HT1080 (cell line): ENCODE data around the gene RSAD2. TPM values are rescaled to one million over a fixed set of nuclear protein-coding genes. Genes with fewer than 3 reads are reported as not detected.
A peak's percentile ranks its signal among the peaks of the same experiment; 100 is the strongest.
"Not testable (repeated sequence)": the region's sequence is repeated elsewhere in the genome, so short reads cannot be mapped to it uniquely, and the experiment has no call there.

Experiments used
- DNase-seq: peaks from one replicate; pipeline ENCODE4 v3.0.0-alpha.2; 2015; ENCODE audit warnings: low read depth
- total RNA-seq: library from RNA; depleted of rRNA; stranded (reverse); fragments of >200 nt; shearing (Covaris generic); gene quantifications from 2 replicates; pipeline ENCODE4 v1.2.3, GENCODE V29; 2014

The RSAD2 gene
- total RNA-seq, 1 experiment from 2014 or later: not detected

- DNase-seq: no peak
Observed at GRCh38 chr2:6864231-6864754, 13.3 kb upstream of the RSAD2 start.

DNA sequence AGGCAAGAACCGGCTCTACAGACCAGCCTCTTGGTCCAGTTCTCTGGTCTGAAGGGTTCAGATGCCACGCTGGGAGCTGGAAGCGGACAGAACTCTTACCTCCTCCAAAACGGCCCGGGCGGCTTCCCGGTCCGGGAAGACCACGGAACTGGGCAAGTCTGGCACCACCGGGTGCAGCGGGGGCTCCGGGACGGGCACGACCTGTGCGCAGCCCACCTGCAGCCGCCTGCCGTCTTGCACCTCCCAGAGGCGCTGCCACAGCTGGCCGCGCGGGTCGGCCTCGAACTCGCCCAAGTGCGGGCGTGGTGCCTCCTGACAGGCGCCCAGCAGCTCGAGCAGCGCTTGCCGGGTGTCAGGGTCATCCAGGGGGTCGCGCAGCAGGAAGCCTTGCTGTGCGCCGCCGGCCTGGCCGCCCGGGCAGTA, 12.6 kb upstream of the RSAD2 start:
- DNase-seq: no peak

- DNase-seq: peak; percentile 43
Observed at GRCh38 chr2:6865346-6866274, 12.0 kb upstream of the RSAD2 start, which contains the start of gene CMPK2. CMPK2 (minus strand) TSS chr2:6865907; CDS start chr2:6865696, 211 bp downstream.

DNA sequence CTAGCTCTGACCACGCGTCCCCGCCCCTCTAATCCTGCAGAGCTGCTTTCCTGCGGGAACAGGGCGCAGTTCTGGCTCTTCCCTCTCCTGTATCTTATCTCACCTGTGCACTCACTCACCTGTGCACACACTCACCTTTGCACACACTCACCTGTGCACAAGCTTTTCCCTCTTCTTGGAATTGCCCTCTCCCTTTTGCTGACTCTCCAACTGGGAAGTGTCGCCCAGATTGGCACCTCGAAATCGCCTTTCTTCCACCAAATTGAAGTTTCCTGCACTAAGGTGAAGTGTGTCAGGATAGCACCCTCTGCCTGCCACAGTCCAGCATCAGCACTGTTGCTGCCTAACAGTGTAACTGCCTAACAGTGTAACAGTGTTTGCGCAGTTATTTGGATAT, 11.3 kb upstream of the RSAD2 start:
- peak; percentile 43 for DNase-seq

DNA sequence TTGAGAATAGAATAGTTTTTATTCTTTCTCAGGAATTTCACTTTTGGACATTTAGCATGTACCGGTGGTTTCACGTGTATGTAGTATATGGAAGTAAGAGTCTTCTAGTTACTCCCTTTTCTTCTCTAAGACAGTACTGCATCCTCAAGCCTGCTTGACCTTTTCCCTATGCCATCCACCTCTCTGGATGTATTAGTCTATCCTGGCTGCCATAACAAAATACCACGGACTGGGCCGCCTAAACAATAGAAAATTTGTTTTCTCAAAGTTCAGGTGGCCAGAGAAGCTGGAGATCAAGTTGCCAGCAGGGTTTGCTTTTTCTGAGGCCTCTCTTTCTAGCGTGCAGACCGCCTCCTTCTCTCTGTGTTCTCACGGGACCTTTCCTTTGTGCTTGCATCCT, 10.6 kb upstream of the RSAD2 start:
- DNase-seq: no peak

GRCh38 chr2:6872394-6872793, 5.2 kb upstream of the RSAD2 start:
- DNase-seq: no peak

DNA sequence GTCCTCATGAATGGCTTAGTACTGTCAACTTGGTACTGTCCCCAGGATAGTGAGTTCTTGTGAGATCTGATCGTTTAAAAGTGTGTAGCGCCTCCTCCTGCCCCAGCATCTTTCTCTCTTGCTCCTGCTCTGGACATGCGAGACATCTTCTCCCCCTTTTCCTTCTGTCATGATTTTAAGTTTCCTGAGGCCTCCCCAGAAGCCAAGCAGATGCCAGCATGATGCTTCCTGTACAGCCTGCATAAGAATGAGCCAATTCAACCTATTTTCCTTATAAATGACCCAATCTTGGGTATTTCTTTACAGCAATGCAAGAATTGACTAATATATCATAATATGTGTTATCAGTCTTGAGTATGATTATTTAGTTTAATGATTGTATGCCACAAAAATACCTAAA, 3.5 kb upstream of the RSAD2 start:
- DNase-seq: no peak

DNA sequence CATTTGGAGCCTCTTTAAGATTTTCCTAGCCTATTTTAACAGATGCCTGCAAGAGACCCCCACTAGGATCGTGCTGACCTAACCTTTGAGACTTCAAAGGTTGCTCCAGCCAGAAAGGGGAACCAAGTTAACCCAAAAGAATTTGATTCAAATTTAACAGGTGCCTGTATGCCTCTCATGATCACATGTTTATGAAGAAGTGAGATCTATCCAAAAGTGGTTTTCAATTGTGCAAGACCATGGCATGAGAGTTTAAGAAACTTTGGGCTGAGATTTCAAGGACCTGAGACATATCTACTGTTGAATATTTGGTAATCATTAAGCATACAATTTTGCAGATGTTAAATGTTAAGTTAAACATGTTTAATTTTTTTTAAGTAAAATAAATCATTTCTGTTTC, 1.3 kb upstream of the RSAD2 start:
- DNase-seq: no peak

GRCh38 chr2:6878549-6878948, 972 bp downstream of the RSAD2 start:
- DNase-seq: no peak

DNA sequence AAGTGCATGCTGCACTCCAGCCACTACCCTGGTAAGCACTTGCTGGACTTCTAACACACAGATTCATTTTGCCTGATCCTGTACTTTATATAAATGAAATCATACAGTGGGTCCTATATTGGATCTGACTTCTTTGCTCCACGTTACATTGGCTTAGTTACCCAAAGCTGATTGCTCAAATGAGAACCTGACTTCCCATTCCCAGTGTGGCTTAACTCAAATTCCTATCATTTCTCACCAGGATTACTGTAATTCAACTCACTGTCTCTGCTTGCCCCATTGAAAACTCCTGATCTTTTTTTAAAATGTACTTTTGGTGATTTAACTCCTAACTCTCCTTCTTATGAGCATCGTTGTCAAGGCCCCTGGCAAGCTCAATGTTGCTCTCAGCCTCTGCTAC, 1.4 kb downstream of the RSAD2 start:
- DNase-seq: no peak

DNA sequence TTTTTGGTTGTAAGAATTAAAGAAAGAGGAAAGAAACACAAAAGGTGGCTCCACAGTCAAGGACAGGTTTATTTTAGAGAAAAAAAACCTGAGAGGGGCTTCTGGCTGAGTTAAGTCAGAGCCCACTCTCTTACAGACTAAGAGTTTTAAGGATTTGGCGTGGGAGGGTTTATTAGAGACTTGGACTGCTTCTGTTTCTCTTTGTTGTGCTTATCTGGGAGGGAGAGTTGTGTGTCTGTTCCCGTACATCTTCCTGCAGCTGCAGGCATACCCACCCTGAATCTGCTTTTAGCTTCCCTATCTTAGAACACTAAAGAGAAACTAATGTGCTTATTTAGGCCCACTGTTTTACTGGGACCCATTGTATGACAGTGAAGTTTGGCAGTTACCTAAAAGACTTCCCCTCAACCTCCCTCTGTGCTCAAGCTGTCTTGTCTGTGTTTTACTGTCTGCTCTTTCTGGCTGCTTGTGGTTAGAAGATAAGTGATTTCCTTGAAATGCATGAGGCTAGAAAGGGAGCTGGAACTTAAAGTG, 2.7 kb downstream of the RSAD2 start:
- DNase-seq: no peak

GRCh38 chr2:6881046-6881445, 3.5 kb downstream of the RSAD2 start:
- DNase-seq: no peak

- no peak for DNase-seq
Observed at GRCh38 chr2:6881516-6881915, 3.9 kb downstream of the RSAD2 start.

DNA sequence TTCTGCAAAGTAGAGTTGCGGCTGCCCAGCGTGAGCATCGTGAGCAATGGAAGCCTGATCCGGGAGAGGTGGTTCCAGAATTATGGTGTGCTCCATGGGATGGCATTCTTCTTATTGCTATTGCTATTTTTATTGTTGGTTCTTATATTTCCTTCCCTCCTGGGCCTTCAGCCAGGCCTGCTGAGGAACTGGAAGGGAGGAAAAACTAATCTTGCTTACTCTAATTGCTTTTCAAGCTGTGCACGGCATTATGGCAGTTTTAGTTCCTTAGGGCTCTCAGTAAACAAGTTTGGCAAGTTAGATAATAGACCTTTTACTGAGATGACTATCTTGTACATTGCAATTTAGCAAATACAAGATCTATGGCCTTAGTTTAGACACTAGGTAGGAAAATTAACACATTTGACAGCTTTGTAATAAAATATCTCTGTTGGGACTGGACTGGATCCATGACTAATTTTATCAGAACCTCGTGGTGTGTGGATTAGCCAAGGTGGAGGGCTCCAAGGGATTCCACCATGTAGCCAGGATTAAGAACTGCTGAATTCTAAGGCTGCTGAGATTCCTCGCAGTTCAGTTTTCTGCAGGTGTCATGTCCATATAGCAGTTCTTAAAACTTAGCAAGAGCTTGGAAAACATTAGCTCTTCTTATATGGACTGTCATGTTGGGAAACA, 6.0 kb downstream of the RSAD2 start:
- no peak for DNase-seq

DNA sequence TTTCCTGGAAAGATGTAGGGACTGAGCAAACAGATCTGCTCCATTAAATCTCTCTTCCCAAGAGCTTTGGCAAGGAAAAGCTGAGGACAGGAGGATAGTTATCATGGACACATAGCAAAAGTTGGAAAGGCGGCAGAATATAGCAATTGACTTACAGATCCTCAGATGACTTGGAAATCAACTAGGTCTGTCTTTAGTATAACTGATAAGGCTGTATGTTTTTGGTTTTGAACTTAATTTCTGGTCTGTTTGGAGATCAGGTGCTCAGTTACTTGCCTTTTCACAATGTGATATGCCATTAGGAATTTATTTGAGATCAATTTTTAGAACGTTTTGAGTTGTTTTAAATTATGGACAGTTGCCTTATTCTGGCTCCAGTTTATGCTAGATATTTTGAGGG, 8.0 kb downstream of the RSAD2 start:
- no peak for DNase-seq

GRCh38 chr2:6885968-6886367, 8.4 kb downstream of the RSAD2 start:
- DNase-seq: no peak

- DNase-seq: no peak
Observed at GRCh38 chr2:6887751-6888192, 10.2 kb downstream of the RSAD2 start.

DNA sequence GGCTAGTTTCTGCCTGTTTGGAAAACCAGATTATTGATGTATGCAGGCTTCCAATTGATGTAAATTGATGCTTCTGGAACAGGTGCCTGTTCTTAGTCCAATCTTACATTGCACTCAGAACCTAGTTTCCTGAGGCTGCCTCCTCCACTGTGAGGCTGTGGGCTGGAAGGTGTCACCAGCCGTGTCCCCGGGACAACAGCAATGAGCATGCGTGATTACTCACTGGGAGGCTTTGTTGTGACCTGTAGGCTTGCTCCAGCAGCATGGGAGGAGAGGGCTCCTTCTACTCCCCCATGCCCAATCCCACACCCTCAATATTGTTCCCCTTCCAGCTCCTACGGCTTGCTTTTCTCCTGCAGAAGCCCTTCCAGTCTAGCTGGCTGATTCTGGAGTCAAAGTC, 11.1 kb downstream of the RSAD2 start:
- DNase-seq: no peak

DNA sequence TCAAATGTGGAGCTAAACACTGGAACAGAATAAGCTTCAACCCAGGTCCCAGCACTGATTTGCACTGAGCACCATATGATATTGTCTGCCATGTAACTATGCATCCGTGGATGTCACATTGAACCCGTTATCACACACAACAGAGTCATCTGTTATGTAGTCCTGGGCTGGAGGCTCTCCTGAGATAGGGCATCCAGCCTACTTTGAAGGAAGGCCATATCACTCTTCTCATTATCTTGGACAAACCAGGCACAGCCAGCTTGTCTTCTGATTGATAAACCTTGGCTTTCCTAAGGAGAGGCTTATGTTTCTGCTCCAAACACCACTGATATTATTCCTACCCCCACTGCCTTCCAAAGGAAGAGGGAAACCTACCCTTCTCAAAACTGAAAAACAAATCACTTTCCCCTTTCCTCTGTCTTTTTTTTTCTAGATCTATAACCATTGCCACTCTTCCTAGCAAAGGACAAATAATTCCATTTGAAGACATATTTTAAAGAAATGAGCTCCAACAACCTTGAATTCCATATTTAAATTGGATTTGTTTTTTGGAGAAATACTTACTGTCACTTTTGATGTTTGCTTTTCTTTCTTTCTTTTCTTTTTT, 16.4 kb downstream of the RSAD2 start:
- DNase-seq: no peak

DNA sequence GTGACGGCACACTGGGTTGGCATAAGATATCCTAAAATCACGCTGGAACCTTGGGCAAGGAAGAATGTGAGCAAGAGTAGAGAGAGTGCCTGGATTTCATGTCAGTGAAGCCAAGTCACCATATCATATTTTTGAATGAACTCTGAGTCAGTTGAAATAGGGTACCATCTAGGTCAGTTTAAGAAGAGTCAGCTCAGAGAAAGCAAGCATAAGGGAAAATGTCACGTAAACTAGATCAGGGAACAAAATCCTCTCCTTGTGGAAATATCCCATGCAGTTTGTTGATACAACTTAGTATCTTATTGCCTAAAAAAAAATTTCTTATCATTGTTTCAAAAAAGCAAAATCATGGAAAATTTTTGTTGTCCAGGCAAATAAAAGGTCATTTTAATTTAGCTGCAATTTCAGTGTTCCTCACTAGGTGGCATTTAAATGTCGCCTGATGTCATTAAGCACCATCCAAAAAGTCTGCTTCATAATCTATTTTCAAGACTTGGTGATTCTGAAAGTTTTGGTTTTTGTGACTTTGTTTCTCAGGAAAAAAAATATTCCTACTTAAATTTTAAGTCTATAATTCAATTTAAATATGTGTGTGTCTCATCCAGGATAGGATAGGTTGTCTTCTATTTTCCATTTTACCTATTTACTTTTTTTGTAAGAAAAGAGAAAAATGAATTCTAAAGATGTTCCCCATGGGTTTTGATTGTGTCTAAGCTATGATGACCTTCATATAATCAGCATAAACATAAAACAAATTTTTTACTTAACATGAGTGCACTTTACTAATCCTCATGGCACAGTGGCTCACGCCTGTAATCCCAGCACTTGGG, 19.6 kb downstream of the RSAD2 start:
- peak; percentile 45 for DNase-seq

DNA sequence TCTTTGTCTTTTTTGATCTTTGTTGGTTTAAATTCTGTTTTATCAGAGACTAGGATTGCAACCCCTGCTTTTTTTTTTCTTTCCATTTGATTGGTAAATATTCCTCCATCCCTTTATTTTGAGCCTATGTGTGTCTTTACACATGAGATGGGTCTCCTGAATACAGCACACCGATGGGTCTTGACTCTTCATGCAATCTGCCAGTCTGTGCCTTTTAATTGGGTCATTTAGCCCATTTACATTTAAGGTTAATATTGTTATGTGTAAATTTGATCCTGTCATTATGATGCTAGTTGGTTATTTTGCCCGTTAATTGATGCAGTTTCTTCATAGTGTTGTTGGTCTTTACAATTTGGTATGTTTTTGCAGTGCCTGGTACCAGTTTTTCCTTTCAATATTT, 25.0 kb downstream of the RSAD2 start:
- DNase-seq: not testable (repeated sequence)
